GM20431 (cell line): Measurements from ENCODE around the gene POLN.

ENCODE experiments used
- in situ Hi-C: fragments of 300-500 bp; cut with MseI, MboI; formaldehyde crosslinking; loops from one replicate; pipeline ENCODE4 v1.15.0; 2020; ENCODE audit warnings: low sequenced_read_pairs; ENCODE audit not compliant: unreplicated experiment

Gene POLN

DNA sequence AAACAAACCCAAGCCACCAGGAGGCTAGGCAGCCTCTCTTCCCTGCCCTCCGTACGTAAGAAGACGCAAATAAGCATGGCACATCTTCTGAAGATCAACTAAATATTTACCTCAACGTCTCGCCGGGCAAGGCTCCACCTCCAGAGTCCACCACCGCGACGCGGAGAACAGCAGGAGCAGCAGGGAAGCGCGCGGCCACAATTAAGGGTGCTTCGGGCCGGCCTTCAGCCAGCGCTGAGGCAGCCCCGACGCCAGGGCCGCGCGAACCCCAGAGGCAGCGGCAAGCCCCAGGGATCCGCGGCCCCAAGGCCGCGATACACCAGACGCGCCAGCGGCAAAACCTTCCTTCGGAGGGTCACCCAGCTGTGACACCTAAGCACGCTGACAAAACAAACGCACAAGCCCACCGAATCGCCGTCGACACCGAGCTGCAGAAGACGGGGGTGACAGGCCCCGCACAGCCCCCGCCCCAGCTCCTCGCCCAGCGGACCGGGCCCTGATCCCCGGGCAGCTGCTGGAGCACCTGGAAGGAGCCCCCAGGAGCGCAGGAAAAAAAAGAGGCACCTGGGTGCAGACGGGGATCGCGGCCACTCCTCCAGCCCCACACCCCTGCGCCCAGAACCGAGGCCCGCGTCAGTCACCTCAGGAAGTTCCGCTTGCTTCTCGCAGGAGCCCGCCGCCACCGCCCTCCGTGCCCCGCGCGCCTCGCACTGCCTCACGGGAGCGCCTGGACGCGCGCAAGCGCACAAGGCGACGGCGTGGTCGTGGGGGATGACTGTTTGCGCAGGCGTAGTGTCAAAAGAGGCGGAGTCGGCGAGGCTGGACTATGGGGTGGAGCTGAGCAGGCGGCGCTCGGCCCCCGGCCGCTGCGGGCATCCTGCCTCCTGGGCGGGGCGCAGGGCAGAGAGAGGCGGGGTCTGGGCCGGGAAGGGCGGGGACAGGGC is at the start of gene POLN, which contains the start of gene HAUS3:
POLN (minus strand) TSS at position 712 of the 944 bp plus-strand sequence. CDS start 12,890 bp downstream, outside the sequence.
HAUS3 (minus strand) TSS at position 712 of the 944 bp plus-strand sequence. CDS start 1,175 bp downstream, outside the sequence.
- in situ Hi-C loops: loop anchor here (25.0 kb wide), 1 partner anchor 196 kb away; no protein-coding TSS in a partner anchor

DNA sequence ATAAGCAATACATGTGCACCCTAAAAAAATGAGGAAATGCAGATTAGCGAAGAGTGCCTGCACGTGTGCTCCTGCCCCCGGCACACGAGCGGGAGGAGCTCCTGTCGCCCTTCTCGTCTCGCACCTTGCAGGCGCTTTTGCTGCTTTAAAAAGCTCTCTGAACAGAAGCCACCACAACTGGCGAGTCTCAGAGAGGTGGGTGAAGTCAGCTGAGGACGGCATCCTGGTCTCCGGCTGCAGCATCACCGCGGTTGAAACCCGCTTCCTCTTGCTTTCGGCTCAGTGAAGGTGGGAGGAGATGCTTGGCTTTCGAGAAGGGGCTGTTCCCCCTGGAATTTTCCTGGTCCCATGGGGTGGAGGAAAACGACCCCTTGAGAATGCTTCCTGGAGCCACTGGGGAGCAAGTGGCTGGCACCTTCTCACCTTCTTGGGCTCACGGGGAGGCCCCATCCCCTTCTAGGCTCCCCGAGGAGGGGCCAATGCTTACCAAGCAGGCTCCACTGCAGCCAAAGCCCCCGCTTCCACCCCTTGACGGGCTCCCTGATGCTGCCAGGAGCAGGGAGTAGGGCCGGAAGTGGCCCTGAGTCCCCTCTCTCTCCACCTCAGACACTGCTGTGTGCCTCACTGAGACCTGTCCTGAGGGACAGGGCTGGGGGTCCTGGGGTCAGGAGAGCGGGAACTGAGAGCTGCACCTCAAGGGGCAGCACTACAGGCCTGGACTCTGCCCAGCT is 49.2 kb upstream of the POLN start:
- in situ Hi-C loops: no loop called here

DNA sequence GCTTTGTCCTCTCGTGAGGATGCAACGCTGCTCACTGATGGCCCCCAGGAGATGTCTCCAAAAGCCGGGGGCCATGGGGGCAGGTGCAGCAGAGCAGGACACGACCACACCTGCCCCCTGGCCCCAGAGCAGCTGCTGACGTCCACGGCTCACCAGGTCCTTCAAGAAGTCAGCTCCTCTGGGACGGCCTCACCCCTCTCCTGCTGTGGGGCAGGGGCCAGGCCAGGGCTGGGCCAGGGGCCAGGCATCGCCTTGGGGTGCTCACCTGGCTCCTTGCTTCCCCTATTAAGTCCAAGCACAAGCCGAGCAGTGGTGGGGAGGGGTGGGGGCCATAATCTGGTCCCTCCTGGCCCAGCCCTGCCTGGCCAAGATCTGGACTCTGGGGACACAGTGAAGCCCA is 48.6 kb upstream of the POLN start:
- in situ Hi-C loops: no loop called here

DNA sequence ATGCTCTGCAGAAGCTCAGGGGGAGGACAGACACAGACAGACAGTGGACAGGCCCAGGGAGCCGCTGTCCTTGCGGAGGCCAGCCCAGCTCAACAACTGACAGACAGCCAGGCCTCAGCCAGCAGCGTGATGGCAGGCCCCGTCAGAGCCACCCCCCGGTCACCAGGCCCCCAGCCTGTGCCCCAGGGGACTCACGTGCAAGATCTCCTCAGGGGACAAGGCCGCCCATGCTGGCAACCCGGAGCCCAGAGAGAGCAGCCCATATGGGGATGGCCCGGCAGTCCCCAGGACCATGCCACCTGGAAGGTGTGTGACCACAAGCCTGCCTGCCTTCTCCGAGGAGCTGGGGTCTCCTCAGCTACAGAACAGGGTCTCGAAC is 48.0 kb upstream of the POLN start:
- in situ Hi-C loops: no loop called here

DNA sequence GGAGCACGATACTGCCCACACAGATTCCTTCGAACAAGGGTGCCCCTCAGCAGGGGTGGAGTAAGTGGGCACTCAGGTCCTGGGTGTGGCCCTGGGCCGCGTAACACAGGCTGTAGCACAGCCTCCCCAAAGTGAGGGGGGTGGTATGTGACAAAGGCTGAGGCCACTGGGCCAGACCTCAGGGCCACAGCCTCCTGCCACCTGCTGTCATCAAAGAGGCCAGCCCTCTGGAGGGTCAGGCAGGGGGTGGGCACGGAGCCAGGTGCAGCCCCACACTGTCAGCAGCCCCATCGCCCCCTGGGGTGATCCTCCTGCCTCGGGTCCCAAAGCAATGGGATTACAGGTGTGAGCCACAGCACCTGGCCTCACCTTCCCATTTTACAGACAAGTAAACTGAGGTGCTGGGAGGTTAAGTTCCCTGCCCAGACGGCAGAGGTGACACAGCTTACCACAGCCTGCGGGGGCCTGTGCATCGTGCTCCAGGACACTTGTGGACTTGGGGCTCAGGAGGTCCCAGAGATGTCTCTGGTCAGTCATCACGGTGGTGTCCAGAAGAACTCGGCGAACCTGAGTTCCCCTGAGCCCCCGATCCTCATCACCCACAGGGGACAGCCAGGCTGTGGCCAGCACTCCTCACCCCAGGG is 47.5 kb upstream of the POLN start:
- in situ Hi-C loops: no loop called here

DNA sequence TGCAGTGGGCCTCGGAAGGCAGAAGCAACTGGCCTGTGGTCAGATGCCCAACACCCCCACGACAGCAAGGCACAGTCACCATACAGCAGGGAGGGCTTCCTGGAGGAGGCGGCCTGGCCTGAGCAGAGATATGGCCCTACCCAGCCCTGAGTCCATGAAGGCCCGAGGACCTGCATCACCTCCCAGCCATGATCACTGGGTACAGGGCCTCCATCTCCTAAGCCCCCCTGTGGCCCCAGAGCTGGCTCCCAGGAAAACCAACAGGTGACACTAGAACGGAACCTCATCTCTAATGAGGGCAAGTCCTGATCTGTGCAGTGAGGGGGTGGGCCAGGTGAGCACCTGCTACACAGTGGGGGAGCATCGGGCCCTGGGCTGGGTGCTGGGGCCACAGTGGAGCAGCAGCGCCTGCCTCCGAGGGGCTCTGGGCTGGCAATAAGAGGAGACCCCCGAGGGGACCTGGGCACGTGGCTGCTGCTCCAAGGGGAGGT is 46.2 kb upstream of the POLN start:
- in situ Hi-C loops: no loop called here

DNA sequence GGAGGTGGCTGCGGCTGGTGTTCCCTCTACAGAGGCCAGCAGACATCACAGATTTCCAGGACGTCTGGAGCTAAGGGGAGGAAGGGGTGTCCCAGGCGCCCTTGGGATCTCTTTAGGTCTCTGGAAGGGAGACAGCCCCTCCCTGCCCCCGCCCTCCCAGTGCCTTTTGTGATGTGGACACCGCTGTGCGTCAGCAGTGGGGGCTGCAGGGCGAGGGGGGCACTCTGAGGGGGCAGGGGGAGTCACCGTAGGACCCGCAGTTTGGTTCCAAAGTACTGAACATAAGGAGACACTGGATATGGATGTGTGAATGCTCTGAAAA is 45.6 kb upstream of the POLN start:
- in situ Hi-C loops: no loop called here

DNA sequence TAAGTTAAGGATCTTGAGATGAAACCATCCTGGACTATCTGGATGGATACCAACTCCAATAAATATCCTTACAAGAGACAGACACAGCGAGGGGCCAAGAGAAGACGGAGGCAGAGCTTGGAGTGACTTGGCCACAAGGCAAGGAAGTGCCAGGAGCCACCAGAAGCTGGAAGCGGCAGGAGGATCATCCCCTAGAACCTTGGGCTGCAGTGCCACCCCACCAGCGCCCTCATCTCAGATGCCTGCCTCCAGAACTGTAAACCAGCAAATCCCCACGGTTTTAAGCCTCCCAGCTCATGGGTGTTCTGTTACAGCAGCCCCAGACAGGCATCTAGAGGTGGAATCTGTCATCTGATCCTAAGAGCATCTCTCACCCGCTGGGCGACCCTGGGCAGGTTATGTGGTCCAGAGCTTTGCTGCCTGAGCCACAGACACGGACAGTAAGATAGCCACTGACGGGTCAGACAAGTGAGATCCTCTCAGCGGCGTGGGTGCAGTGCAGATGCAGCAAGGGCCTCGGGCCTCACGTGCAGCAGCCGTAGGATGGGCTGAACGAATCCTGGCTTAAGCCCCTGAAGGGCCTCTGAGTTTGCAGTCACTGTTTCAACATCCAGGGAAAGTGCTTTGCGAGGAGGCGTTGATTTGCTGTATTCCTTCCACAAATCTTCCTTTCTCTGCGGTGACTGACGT is 45.1 kb upstream of the POLN start:
- in situ Hi-C loops: no loop called here

DNA sequence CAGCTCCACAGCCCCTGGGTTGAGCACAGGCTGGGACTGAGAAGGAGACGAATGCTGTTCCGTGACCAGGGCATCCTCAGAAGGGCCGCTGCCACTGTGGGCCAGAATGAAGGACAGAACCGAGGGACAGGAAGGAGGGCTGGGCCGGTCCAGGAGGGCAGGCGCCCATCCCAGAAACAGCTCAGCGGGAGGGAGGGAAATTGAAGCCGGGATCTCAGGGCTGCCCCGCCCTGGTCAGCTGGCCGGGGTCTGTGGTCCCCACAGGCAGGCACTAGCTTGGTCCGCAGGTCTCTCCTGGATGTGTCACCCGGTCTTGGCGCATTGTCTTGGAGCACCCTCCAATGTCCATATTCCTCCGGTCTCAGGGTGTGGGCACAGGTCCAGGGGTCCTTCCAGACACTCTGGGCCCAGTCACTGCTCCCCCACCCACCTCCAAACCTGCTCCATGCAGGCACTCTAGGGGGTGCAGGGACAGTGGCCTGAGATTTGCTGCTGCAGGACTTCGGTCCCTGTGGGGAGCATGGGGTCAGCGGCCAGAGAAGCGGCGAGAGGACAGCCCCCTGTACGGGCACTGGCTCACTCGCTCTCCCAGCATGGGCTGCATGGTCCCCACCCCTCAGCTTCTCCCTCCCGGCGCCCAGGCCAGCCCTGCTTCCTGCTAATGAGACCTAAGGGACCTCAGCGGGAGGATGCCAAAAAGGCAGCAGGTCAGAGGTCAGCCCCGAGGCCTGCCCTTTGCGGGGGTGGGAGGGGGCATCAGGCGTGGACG is 43.9 kb upstream of the POLN start:
- in situ Hi-C loops: no loop called here

DNA sequence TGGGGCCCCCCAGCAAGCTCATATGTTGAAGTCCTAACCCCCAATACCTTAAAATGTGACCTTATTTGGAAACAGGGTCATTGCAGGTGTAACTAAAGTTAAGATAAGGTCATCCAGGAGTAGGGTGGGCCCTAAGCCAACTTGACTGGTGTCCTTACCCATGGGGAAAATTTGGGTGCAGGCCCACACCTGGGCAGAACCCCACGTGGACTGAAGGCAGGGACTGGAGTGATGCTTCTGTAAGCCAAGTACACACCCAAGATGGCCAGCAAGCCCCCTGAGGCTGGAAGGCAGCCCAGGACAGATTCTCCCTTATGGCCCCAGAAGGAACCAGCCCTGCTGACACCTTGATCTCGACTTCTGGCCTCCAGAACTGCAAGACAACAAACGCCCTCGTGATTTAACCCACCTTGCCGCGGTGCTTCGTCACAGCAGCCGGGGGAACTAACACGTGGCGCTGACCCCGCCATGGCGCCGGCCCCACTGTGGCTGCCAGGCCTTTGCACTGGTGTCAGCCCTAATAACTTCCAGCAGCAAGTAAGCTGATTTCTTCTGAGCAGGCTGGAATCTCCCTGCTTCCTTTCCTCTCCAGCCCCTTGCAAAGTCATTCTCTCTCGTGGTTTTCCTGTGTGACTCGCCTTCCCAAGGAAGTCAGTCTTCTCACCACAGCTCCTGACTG is 43.2 kb upstream of the POLN start:
- in situ Hi-C loops: no loop called here

DNA sequence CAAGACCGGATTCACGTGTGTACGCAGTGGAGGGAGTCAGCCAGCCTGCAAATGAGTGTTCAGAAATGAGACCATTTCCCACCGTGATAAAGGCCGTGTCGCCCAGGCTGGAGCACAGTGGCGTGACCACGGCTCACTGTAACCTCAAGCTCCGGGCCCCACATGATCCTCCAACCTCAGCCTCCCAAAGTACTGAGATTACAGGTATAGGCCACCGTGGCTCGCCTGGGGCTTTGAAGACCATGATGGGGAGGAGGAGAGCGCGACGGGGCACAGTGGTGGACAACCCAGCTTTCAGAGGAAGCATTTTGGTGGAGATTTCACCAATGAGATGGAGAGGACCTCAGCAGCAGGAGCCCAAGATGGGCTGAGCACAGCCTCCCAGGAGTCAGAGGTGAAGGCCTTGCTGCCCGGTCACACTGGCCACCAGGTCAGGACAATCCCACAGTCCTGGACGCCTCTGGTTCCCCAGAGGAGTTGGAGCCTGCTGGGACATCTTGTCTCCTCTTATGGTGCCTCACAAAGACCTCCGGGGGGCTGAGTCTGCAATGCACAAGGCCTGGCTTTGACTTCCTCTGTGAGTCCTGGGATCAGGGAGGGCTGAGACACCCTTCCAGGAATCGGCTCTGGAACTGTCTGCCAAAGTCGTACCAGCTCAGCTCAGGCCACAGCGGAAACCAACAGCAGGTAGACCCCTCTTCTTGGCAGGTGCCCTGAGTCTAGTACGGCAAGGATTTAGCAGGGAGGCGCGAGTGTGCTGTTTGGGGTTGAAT is 42.4 kb upstream of the POLN start:
- in situ Hi-C loops: no loop called here

DNA sequence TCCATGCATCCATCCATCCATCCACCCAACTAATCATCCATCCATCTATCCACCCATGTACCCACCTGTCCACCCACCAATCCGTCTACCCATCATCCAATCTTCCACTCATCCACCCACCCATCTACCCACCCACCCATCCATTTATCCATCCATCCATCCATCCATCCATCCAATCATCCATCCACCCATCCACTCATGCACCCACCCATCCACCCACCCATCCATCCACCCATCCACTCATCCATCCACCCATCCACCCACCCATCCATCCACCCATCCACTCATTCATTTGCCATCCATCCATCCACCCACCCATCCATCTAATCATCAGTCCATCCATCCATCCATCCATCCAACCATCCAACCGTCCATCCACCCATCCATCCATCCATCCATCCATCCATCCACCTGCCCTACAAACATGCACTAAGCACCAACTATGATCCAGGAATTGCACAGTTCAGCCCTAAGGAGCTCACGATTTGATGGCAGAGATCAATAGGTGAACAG is 41.3 kb upstream of the POLN start:
- in situ Hi-C loops: no loop called here

DNA sequence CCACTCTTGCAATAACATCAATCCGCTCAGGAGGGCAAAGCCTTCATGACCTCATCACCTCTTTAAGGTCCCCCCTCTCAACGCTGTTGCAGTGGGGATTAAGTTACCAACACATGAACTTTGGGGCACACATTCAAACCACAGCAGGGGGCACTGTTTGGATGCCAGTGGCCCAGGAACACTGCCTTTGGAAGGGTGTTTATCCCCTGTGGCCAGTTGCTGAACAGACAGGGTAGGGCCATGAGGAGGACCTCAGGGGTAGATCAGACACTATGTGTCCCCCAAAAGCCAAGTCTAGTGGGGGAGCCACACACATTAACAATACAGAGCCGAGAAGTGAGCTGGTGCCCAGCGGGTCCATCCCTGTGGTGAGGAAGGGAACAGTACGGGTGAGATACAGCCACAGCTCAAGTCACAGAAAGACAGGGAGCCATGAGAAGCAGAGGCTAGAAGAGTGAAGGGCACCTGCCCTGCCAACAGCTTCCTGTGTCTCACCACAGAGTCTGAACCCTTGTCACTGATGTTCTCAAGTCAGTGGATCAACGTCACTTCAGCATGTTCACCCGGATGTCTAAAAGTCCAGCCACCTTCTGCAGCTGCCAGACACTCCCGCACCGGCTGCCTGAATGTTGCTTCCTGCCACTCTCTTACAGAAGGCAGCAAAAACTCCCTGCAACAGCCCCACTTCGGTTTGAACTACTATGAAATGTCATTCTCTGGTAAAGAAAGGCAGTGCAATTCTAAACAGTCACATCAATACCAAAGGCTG is 39.8 kb upstream of the POLN start:
- in situ Hi-C loops: no loop called here

DNA sequence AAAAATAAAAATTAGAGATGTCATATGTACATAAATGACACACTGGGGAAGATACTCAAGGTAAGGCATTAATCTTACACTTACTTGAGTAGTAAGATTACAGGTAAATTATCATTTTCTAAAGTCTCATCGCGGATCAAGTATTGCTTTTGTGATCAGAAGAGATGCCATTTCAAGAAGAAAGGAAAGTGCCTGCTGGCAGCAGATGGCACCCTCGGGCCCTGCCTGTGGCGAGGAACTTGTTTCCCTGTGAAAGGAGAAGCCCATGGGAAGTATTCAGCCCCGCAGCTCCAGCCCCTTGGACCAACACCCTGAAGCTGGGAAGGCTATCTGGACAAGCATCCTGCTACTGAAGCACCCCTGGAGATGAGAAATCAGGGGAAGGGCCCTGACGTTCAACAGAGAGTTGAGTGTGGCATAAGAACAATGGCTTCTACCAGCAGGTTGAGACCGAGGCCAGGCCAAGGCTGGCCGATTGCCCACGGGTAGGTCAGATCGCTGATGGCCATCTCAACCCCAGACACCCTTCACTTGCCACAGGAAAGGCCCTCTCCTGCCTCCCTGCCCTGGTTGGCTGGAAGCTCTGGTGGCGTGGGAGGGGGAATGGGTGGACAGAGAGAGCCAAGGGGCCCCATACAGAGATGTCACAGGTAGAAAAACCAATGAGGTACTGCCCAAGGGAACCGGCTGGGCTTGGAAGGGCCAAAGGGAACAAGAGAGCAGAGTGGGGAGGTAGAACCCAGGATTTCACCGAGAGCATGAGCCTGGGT is 38.8 kb upstream of the POLN start:
- in situ Hi-C loops: no loop called here

DNA sequence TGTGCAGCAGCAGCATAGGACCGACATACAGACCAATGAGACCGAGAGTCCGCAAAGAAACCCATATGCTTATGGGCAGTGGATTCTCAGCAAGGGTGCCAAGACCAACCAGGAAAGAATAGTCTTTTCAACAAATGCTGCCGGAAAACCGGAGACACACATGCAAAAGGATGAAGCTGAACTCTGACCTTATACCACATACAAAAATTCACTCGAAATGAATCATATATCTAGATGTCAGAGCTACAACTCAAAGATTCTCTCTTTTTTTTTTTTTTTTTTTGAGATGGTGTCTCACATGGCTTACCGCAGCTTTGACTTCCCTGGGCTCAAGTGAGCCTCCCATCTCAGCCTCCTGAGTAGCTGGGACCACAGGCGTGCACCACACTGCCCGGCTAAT is 36.0 kb upstream of the POLN start:
- in situ Hi-C loops: no loop called here

DNA sequence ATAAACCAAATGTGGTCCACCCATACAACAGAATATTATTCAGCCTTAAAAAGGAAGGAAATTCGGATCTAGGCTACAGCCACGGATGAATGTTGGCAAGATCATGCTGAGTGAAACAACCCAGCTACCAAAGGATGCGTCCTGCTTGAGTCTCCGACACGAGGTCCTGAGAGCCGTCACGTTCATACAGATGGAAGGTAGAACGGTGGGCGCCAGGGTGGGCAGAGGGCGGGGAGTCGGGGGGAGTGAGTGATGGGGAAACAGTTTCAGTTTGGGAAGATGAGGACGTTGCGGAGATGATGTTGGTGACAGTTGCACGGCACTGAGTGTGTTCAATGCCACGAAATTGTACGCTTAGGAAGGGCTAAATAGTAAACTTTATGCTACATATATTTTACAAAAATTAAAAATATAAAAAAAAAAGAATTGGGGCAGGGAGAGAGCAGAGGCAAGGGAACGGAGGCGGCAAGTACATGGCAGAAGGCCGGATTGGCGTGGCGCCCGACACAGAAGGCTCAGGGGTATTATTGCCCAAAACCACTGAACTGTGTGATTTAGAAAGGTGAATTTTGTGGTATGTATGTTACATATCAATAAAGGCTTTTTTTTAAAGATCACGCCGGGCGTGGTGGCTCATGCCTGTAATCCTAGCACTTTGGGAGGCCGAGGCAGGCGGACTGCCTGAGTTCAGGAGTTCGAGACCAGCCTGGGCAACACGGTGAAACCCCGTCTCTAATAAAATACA is 34.8 kb upstream of the POLN start:
- in situ Hi-C loops: no loop called here
